CD4-positive, alpha-beta T cell treated with Interleukin-4 for 1 hour (primary cell): ENCODE results near the gene PDK1.

Experiments
- DNase-seq, 2 donors: peaks; one replicate each; pipeline ENCODE4 v3.0.0-alpha.2; 2020 to 2022

The PDK1 gene

DNA sequence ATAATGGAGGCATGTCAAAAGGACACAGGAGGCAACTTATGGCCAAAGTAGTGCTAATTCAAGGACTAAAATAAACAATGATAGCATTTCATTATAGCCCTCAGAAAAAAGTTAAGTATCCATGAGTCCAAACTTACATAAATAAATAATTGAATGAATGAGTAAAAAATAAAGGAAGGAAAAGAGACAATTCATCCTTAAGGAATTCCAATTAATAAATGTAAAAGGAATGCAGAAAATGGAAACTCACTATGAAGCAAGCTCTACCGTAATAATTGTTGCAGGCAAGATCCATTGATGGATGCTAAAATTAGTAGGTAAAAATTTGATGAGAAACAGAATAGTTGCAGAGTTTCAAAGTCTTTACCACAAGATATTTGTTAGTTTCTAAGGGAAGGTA lies 91.5 kb downstream of the PDK1 start:
- DNase-seq: no peak

DNA sequence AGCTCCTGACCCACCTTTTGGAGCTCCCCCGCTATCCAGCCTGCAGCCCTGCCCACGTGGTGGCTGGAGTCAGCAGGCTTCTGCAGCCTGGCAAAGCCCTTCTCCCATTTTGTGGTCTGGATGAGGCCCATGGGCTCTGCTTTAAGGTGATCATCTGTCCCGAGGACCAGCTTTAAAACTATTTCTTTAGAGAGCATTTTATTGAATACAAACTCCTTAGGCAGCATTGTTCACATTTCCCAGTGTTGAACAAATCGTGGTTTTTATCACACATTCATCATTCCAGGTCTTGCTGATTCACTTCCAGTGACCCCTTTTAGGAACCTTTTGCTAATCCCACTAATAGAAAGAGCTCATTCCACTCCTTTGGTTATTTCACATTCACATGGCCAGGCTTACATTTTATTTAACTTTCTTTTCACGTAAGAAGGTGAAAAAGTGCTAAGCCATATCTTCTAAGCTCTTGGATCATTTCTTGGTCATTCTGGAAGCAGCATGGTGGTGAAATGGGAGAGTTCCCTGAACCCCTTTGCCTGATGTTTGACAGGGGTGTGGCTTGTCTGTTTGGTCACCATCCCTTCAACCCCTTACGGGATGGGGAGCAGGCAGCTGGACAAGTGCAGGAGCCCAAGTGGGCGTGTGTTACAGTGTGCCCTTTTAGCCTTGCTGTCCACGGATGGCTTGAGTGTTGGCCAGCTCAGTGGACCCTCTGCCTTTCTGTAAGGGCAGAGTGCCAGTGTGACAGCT lies 99.4 kb downstream of the PDK1 start:
- DNase-seq: no peak

DNA sequence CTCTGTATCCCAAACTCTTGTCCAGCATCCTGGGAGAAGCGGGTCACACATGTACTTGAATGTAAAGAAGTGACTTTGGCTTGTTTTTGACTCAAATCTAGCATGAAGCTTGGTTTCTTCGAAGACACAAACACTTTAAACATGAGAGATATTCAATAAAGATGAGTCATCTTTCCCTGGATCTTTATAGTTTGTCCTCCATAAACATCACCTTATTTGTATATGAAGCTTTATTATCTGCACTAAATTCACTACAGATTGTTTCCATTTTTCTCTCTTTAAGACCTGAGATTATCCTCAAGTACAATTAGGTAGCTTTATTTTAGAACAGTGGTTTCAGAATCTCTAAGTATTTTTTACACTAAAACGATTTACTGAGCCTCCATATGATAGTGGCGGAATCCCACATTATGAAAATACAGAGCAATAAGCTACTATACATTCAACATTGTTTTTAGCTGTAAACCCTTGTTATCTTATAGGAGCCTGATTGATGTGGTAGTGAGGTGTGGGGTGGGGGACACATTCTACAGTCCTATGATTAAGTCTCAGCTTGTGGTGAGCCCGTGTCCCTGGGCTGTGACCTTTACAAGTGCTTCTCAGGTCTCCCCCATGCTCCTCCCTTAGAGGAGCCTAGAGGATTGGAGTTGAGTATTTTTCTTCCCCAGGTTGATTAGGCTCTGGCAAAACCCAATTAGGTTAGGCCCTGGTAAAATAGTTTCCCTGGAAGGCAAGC lies 100.1 kb downstream of the PDK1 start:
- no peak for DNase-seq
